ENCODE measurements around the gene RSPO3.
"Not testable (repeated sequence)": the region's sequence is repeated elsewhere in the genome, so short reads cannot be mapped to it uniquely, and the experiment has no call there.

Gene RSPO3

DNA sequence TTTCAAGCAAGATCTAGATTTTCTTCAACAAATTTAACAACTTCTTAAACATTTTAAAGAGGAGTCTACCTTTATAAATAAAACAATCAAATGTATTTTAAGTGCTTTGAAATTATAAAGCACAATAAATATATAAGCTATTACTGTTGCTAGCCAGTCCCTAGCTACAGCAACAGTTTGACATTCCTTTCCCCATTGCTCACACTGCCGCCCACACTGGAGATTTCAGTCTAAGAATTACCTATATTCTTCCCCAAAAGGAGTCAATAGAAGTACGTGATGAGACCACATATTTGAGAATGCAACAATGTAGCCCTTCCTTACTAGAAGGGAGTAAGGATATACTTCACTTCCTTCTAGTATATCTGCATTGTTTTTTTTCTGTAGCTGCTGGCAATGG lies 82.8 kb downstream of the RSPO3 start:
- DNase-seq (ENCODE audit: low read depth in 2 of 3, low spot score in 2 of 3) = no peak

DNA sequence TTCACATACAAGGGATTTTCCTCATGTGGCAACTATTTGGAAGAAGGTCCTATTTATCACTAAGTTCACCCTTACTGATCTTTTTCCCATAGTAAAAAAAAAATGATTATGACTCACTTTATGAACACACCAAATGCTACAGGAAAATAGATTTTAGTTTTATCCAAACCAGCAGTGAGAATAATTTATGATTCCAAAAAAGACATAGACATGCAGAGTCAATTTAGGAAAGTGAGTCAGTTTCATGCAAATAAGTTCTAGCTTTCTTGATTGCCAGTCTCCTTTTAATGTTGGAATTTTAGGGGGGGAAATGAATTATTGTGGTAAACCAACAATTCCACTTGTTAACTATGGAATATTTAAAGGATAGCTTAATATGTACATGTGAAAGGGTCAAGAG lies 84.2 kb downstream of the RSPO3 start:
- no peak for DNase-seq (ENCODE audit: low read depth in 2 of 3, low spot score in 2 of 3)

DNA sequence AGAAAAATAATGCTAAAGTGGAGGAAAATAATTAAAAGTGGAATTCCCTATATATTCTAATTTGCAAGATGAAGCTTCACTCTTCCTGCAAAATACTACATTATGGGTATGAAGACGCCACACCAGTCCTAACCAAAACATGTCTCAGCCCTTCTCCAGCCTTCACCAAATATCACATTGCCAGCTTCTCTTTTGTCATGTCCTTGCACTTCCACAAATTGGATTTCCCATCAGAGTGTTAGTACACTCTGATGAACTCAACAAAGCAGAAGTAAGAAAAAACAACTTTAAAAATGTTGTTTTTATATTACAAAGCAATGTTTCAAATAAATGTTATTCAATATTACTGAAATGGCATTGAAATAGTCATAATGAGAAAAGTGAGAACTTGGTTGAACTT lies 85.8 kb downstream of the RSPO3 start:
- DNase-seq (ENCODE audit: low read depth in 2 of 3, low spot score in 2 of 3) = no peak

DNA sequence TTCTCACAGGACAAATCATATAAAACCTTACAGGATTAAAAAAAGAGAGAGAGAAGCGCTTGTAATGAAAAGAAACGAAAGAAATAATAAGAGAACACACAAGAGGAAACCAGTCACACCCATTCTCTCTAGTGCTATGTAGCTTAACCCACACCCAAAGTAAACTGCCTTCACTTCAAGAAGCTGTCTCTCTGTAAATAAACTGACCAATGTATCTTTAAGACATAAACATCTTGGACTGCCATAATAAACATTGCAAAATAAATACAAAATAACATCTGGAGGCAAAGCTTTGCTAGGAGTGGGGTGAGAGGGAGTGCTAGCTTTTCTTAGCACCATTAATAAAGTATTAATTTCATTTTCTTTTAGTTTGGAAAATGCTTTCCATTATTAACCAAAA lies 86.6 kb downstream of the RSPO3 start:
- no peak for DNase-seq (ENCODE audit: low read depth in 2 of 3, low spot score in 2 of 3)

DNA sequence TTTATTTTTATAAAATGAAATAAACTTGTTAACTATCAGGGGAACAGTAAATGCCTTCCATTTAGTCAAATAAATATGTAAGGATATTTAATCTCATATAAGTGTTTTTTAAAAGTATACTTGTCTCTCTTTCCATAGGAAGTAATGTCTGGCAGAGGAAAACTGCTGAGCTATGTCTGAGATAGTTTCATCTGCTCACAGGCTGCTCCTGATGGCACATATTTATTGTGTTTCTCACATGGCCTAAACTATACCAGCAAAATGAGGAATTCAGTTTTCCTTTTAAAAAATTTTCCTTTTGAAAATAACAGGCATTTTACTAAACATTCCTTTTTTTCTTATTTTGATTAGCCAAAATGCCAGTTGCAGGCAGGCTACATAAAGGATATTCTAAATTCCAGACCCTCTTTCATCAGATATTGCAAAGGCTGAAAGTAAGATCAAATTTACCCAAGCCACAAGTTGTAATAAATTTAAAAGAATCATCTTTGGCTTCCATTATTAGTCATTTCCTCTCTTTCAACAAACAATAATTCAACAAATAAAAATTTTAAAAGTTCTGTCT lies 88.1 kb downstream of the RSPO3 start:
- DNase-seq (ENCODE audit: low read depth in 2 of 3, low spot score in 2 of 3) = no peak

DNA sequence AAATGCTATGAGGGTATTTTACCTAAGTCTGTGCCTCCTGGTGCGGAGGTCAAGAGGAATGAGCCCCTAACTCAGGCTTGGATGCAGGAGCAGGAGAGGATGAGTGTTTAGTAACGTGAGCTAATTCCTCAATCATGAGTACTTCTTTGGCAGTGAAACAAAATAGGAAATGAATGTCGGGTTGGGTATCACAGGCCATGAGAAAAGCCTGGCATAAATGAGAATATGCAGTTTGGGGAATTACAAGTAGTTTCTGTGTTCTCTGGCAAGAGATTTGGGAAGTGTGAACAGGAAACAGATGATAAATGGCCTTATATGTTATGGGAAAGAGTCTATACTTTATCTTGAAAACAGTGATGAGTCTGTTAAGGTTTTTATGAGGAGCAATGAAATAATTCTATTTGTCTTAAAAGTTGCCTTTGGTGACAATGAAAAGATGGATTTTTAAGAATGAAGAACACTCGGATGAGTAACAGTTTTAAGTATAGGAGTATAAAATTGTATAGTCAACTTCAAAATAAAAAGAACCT lies 89.2 kb downstream of the RSPO3 start:
- no peak for DNase-seq (ENCODE audit: low read depth in 2 of 3, low spot score in 2 of 3)

DNA sequence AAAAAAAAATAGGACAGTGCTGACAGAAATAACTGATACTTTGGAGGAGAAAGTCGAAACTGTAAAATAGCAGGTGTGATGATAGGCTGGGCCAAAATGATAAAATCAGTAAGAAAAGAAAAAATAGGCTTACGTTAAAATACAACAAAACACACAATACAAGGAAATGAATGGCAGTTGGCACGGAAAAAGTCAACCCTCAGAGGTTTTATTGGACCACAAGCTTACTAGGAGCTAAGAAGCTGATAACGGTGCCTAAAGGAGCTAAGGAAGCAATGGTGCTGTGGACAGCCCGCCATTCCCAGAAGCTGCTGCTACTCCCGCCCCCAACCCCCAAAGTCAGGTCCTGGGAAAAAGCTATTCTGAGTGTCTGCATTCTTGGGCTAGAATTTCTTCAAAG lies 92.3 kb downstream of the RSPO3 start:
- DNase-seq (ENCODE audit: low read depth in 2 of 3, low spot score in 2 of 3) = no peak

DNA sequence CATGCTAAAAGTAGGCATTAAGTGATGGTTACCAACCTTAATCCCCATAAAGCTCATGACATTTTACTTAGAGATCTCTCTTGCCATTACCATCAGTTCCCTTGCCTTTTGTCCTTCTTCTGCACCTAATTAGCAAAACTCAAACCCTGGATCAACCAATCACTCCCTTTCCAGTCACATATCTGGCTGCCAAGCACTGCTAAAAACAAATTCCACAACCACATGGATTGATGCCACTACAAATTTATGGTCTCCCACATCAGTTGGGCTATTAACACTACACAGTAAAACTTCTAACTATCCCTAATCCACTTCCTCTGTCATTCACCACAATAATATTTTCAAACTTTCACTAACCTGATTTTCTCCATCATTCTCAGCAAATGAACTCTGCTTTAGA lies 93.9 kb downstream of the RSPO3 start:
- DNase-seq (ENCODE audit: low read depth in 2 of 3, low spot score in 2 of 3) = no peak

DNA sequence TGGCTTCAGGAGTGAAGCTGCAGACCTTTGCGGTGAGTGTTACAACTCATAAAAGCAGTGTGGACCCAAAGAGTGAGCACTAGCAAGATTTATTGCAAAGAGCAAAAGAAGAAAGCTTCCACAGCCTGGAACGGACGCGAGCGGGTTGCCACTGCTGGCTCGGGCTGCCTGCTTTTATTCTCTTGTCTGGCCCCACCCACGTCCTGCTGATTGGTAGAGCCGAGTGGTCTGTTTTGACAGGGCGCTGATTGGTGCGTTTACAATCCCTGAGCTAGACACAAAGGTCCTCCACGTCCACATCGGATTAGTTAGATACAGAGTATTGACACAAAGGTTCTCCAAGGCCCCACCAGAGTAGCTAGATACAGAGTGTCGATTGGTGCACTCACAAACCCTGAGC lies 95.6 kb downstream of the RSPO3 start:
- DNase-seq (ENCODE audit: low read depth in 2 of 3, low spot score in 2 of 3) = not testable (repeated sequence)

DNA sequence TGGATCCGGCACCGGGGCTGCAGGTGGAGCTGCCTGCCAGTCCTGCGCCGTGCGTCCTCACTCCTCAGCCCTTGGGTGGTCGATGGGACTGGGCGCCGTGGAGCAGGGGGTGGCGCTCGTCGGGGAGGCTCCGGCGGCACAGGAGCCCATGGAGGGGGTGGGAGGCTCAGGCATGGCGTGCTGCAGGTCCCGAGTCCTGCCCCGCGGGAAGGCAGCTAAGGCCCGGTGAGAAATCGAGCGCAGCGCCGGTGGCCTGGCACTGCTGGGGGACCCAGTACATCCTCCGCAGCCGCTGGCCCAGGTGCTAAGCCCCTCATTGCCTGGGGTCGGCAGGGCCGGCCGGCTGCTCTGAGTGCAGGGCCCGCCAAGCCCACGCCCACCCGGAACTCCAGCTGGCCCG lies 96.1 kb downstream of the RSPO3 start:
- not testable (repeated sequence) for DNase-seq (ENCODE audit: low read depth in 2 of 3, low spot score in 2 of 3)

DNA sequence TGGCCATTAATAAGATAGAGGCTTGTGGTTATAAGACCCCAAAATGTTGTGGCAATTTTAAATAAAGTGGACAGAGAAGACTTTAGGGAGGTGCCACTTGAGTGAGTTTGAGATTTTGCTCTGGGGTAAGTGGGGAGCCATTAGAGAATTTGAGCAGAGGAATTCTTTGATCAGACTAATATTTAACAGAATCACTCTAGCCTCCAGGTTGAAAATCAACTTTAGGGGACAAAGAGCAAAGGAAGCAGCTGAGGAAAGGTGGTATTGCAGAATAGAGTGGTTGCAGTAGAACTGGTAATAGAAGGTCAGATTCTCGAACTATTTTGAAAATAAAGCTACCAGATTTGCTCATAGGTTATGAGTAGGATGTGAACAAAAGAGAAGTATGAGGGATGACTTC lies 97.5 kb downstream of the RSPO3 start:
- DNase-seq (ENCODE audit: low read depth in 2 of 3, low spot score in 2 of 3) = no peak

DNA sequence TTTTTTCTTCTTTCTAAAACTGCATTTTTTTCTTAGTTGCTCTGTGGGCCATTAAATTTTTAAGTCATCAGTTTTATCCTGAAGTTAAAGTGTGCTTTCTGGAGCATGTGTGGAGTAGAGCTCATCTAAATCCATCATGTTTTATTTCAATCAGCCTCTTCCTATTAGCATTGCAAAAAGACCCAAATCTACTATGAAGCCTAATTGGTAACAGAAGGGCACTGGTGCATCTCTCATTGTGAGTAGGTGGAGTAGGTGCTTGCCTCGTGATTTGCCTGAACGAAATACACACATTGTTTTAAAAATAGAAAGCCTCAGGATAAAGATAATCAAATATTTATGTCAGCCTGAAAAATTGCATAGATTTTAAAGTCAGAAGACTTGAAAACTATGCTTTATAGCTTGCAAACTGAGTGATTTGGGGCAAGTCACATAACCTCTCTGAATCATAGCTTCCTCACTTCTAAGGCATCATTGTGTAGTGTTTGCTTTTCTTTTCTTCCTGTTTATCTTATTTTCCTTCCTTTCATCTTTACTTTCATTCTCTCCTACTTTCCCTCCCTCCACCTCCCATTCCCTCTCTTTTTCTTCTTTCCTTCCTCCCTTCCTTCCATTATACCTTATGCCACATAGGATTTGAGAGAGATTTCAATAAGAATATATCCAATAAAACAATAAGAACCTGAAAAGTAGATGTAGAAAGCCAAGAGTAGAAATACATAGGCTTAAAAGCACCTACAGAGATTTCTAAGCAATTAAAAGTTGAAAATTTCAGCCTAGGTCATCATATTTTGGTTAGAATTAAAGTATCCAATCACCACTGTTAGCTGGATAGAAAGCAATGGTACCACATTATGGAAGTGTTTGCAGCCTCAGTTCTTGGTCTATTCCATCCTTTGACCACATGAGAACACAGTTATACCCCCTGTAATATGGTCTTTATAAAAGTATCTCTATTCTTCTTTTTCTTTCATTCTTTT lies 98.6 kb downstream of the RSPO3 start:
- no peak for DNase-seq (ENCODE audit: low read depth in 2 of 3, low spot score in 2 of 3)

DNA sequence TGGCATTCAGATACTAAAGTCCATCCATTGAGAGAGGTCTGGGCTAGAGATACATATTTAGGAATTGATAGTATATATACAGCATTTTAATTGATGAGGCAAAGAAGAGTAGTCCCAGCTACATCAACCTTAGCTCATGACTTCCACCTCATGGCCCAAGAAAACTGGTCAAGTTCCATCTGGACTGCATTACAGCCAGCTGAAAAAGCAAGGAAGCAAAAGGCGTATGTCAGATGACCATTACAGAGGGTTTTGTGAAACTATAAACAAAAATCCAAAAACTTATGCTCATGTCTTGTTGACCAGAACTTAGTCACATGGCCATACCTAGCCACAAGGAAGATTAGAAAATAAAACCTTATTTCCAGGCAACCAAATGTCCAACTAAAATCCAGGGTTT lies 101.4 kb downstream of the RSPO3 start:
- DNase-seq (ENCODE audit: low read depth in 2 of 3, low spot score in 2 of 3) = no peak

DNA sequence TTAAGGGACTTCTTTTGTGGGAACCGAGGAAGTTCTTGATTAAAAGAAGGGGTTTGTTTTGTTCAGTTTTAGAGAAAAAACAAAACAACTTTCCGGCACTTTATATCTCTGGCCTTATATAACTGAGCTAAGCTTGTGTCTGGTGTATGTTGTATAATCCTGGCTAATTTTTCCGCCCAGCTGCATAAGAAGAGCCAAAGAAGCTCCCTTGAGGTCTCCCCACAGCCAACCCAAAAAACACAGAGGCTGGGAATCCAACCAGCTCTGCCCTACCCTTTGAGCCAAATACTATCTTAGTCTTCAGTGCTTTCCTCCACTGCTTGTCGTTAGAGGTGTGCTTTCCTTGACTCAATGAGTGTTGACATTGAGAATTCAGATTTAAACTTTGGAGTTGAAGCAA lies 102.7 kb downstream of the RSPO3 start:
- no peak for DNase-seq (ENCODE audit: low read depth in 2 of 3, low spot score in 2 of 3)

DNA sequence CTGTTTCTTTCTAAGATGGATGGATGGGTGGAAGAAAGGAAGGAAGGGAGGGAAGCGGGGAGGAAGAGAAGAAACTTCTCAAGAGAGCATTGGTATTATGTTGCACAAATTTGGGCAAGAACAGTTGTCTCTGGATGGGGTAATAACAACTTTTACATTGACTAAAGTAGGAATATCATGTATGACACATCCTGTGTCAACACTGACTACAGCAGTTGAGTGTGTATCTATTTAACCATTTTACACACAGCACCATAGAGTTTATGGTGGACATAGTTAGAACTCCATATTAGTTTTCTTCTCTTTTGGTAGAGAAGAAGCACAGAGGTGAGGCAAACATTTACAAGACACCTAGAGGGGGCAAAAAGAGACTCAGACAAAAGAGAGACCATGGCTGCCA lies 103.9 kb downstream of the RSPO3 start:
- DNase-seq (ENCODE audit: low read depth in 2 of 3, low spot score in 2 of 3) = no peak

DNA sequence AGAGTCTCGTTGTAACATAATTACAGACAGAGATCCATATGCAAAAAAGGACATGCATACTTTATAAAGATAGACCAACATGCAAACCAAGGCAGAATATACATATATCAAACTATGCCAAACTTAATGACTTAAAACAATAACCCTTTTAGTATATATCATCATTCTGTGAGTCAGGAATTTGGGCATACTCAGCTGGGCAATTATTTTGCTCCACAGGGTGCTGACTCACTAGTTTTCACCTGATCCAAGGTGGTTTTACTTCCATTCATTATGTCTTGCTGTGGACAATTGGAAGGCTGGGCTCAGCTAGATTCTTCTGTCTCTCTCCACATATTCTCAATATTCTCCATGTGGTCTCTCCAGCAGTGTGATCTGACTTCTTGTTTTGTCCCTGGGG lies 107.0 kb downstream of the RSPO3 start:
- DNase-seq (ENCODE audit: low read depth in 2 of 3, low spot score in 2 of 3) = no peak

DNA sequence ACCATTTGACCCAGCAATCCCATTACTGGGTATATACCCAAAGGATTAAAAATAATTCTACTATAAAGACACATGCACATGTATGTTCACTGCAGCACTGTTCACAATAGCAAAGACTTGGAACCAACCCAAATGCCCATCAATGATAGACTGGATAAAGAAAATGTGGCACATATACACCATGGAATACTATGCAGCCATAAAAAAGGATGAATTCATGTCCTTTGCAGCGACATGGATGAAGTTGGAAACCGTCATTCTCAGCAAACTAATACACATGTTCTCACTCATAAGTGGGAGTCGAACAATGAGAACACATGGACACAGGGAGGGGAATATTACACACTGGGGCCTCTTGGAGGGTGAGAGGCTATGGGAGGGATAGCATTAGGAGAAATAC lies 115.3 kb downstream of the RSPO3 start:
- not testable (repeated sequence) for DNase-seq (ENCODE audit: low read depth in 2 of 3, low spot score in 2 of 3)

DNA sequence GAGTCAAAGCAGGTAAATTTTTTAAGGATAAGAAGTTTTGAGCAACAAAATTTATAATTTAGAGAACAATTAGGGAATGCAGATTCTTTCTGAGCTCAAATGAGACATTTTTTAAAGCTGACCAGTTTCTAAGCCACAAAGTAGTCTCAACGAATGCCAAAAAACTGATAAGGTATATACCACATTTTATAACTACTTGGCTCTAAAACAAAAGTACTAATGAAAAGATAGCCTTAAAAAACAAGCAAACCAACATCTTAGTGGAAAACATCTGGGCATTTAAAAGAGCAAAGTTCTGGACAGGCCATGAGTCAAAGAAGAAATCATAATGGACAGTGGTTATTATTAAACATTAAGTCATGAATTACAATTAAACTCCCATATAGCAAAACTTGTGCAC lies 125.0 kb downstream of the RSPO3 start:
- no peak for DNase-seq (ENCODE audit: low read depth in 2 of 3, low spot score in 2 of 3)

Measured in activated CD8-positive, alpha-beta memory T cell treated with anti-CD3 and anti-CD28 coated beads for 48 hours (primary cell).